Body of pancreas (tissue), 4 donors: ENCODE data around the gene B4GALT7.

ENCODE experiments used
- CTCF ChIP-seq, 7 experiments: fragments of 450-650 bp in 4 of 7; fragments of 200-600 bp in 3 of 7; sonication (generic) in 3 of 7; IDR thresholded peaks; one replicate each; pipeline ENCODE4 v1.5.1; 2016 to 2019; ENCODE audit warnings: antibody characterized with exemption in 7 of 7
- POLR2A ChIP-seq, 3 donors: fragments of 450-650 bp; IDR thresholded peaks; one replicate each; pipeline ENCODE4 v1.6.1; 2016; ENCODE audit warnings: antibody characterized with exemption in 3 of 3, mild to moderate bottlenecking in 2 of 3

DNA sequence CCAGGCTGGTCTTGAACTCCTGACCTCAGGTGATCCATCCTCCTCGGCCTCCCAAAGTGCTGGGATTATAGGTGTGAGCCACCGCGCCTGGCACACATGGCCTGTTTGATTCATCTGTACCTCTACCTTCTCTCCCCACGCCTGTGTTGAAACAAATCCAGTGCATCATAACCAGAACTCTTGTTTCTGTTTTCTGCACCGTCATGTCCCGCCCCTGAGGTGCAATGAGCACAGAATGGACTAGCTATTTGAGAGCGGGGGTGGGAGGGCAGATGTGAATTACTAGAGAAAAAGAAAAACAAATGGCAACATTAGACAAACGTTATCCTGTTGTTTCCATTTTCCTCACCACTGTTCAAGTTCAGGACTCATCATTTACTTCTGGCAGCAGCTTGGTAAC, 34.9 kb upstream of the B4GALT7 start:
- TF ChIP-seq CTCF (IDR thresholded peaks at IDR 0.05) (no peak), POLR2A (IDR thresholded peaks at IDR 0.05) (no peak)
